ENCODE results near the gene CD28.

DNA sequence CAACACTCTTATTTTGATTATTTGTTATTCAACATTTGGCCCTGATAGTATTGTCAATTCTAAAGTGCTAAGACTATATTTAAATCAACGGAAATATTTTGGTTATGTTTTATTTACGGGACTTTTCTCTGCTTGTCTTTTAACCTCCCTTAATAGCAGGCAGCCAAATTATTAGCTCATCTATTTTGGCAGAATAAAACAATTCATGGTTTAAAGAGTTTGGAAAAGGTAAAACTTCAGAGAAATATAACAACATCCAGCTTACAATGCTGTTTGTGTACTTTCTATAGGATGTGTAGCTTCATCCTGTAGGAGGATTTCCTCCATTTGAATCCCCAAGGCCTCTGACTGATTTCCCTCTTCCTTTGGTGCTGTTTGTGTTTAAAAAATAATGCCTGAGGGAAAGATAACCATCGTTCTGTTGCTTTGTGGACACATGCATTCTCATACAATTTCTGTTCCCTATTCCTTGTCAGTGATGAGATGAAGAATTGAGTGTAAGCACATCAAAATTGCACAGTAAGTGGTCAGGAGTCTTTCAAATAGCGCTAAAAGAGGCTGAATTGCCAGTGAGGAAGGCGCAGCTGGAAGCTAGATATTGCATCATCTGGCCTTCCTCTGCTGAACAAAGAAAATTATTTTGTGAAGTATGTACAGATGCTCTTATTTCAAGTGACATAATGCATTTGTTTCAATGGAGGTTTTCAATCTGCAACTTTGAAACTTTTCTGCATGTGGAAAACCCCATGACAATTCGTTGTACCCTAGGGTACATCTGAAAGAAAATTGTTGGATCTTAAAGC is 80.3 kb downstream of the CD28 start:
- TF ChIP-seq, protein P1, sequence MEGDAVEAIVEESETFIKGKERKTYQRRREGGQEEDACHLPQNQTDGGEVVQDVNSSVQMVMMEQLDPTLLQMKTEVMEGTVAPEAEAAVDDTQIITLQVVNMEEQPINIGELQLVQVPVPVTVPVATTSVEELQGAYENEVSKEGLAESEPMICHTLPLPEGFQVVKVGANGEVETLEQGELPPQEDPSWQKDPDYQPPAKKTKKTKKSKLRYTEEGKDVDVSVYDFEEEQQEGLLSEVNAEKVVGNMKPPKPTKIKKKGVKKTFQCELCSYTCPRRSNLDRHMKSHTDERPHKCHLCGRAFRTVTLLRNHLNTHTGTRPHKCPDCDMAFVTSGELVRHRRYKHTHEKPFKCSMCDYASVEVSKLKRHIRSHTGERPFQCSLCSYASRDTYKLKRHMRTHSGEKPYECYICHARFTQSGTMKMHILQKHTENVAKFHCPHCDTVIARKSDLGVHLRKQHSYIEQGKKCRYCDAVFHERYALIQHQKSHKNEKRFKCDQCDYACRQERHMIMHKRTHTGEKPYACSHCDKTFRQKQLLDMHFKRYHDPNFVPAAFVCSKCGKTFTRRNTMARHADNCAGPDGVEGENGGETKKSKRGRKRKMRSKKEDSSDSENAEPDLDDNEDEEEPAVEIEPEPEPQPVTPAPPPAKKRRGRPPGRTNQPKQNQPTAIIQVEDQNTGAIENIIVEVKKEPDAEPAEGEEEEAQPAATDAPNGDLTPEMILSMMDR (IDR thresholded peaks at IDR 0.05; ENCODE audit: insufficient read depth, low read length, poor library complexity, severe bottlenecking): no peak
- TF ChIP-seq EZH2phosphoT487 (conservative IDR thresholded peaks at IDR 0.05; ENCODE audit: low read length): no peak

Measured in SU-DHL-6 (cell line).